OCI-LY7 (cell line): ENCODE results near the gene INPP5F.

Experiments used
- CTCF ChIP-seq: fragments of 200-600 bp; sonication (generic); conservative IDR thresholded peaks from 2 replicates; pipeline ENCODE4 v1.5.1; 2014; ENCODE audit warnings: mild to moderate bottlenecking, antibody characterized with exemption, low read length, moderate library complexity, mixed read lengths
- EZH2phosphoT487 ChIP-seq: fragments of 200-600 bp; sonication (generic); IDR thresholded peaks from 2 replicates; pipeline ENCODE4 v1.6.1; 2018; ENCODE audit warnings: low read depth, borderline replicate concordance, mild to moderate bottlenecking, mixed run types, antibody characterized with exemption, low read length, moderate library complexity, mixed read lengths

- TF ChIP-seq EZH2phosphoT487 (no peak), CTCF (no peak)
Observed at GRCh38 chr10:119821182-119821581, 95.3 kb downstream of the INPP5F start.
